GM19238 (cell line): ENCODE data around the gene EDEM1.
"Not testable (repeated sequence)": the region's sequence is repeated elsewhere in the genome, so short reads cannot be mapped to it uniquely, and the experiment has no call there.

Experiments used
- DNase-seq: peaks from one replicate; pipeline ENCODE4 v3.0.0; 2011; ENCODE audit warnings: low spot score; ENCODE audit not compliant: insufficient read length

The EDEM1 gene

GRCh38 chr3:5231487-5231886 is 44.0 kb downstream of the EDEM1 start:
- DNase-seq = no peak

DNA sequence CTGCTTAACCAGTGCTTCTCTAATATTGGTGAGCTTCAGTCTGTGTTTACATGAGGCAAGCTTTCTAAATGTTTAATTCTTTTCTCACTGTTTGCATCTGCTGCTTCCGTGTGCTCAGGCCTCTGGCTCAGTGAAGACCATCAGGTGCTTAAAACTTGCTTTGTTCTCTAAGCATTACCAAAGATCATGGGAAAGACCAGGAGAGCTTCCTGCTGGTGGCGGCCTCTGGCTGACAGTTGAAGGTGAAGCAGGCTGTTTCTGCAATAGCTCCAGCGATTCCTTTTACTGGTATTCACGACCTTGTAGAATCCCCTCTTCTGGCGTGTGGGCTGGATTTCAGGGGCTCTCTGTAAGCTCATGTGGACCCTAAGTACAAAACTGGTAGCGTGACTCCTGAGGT is 45.1 kb downstream of the EDEM1 start:
- DNase-seq = no peak

DNA sequence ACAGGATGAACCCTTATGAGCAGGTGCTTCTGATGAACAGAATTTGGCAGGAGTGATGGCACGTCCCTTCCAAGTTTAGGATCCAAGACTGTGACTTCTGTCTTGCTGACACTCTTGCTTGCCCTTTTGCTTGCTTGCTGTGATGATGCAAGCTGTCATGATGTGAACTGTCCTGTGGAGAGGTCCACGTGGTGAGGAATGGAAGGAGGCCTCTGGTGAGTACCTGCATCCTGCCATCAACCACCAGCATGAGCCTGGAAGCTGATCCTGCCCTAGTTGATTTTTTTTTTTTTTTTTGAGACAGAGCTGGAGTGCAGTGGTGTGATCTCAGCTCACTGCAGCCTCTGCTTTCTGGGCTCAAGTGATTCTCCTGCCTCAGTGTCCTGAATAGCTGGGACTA is 45.5 kb downstream of the EDEM1 start:
- DNase-seq = no peak

DNA sequence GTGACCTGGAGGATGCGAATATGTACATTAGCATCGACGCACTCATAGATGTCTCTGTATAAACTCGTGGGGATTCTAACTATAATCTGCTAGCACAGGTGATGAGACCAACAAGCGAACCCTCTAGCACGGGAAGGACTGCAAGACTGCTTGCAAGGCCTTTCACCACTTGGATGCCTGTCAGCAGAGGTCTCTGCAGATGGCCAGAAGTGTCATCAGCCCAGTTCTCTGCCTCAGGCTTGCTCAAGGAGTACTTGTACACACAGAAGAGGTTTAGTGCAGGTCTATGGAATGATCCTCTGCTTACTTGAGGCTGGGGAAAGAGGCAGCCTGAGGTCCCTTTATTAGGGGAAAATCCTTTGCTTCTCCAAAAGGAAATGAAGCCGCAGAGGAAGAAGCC is 48.1 kb downstream of the EDEM1 start:
- no peak for DNase-seq

GRCh38 chr3:5238545-5238944 is 51.0 kb downstream of the EDEM1 start:
- no peak for DNase-seq

DNA sequence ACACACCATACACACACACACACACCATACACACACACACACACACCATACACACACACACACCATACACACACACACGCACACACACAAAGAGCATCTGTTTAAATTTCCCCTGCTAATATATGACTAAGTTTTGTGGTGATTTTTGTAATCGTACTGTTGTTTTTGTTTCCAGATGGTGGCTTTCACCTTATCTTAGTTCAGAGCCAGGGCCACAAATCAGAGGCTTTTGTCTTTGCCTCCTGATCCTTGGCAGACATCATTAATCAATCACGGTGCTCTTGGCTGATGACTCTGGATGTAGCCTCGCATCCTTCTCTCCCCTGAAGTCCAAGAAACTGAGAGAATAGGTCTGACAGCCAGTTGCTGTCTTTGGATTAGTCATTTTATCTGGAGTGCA is 52.1 kb downstream of the EDEM1 start:
- no peak for DNase-seq

GRCh38 chr3:5240740-5241139 is 53.2 kb downstream of the EDEM1 start:
- no peak for DNase-seq

- DNase-seq = not testable (repeated sequence)
Observed at GRCh38 chr3:5242785-5243184, 55.3 kb downstream of the EDEM1 start.

GRCh38 chr3:5245927-5246326 is 58.4 kb downstream of the EDEM1 start:
- no peak for DNase-seq

DNA sequence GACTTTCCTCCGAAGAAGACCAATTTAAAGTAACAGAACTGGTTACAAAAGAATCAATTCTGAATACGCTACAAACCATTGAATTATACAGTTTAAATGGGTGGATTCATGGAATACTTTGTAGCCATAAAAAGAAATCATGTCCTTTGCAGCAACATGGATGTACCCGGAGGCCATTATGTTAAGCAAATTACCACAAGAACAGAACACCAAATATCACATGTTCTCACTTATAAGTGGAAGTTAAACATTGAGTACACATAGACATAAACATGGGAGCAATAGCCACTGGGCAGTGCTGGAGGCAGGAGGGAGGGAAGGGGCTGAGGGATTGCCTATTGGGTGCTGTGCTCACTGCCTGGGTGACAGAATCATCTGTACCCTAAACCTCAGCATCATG is 61.3 kb downstream of the EDEM1 start:
- DNase-seq = no peak

DNA sequence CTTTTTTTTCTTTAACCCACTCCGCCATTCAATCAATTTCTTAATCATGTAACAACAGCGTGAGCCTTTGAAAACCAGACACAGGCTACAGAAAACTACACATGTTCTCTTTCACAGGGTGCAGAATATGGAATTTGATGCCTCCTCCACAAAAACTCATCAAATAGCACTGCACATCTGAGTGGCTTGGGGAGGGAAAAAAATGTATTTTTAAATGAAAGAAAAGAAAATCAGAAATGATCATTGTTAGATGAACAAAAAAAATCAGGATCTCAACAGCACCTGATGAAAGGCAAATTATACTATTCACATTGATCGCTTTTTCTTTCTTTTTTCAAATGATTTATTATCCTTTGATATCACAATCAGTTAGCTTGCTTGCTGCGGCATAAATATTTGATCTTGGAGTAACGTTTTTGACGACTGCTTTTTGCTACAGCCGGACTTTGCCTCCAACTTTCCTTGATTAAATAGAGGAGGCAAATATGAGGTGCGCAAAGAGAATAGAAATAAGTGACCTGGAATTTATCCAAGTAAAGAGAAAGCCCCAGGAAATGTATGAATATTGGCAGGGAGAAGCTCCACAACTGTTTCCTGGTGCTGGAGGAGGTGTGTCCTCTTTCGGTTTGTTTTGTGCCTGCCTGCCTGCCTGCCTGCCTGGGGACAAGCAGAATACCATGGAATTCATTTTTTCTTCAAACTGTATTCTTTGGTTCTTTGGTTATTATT is 63.1 kb downstream of the EDEM1 start:
- DNase-seq = no peak

DNA sequence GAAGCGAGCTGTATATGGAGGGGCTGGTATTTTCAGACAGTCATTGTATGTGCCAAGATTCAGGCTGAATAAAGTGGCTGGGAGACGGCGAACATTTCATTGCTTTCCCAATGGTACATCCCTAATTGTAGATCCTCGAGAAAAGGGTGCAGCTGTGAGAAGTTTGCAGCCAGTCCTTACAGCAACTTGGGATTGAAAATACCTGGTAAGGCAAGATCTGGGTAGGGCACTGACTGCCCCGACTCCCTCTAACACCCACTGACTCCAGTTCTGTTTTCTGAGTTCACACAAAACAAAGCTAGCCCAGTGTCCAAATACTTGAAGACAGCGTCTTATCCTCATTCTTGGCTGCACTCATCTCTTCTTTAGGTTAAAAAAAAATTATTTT is 63.7 kb downstream of the EDEM1 start:
- DNase-seq = no peak

GRCh38 chr3:5252131-5252530 is 64.6 kb downstream of the EDEM1 start:
- DNase-seq = no peak

- no peak for DNase-seq
Observed at GRCh38 chr3:5254281-5255048, 67.0 kb downstream of the EDEM1 start.

- no peak for DNase-seq
Observed at GRCh38 chr3:5255404-5256344, 68.2 kb downstream of the EDEM1 start.

DNA sequence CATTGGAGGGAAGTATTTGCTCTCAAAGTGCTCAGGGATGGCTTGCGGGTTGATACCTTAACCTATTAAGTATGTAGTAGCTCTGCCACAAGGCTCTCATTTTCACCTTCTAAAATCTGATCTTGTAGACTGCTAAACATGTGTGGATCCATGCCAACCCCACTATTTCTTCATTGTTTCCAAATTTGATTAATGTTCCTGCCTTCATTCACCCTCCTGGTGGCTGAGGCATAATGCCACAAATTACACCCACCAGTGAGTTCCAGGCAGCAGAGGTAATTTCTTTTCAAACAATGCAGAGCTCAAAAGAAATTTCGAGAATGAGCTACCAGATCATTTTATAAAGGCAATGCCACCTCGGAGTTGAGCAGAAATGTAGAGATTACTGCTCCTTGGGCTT is 71.0 kb downstream of the EDEM1 start:
- no peak for DNase-seq

DNA sequence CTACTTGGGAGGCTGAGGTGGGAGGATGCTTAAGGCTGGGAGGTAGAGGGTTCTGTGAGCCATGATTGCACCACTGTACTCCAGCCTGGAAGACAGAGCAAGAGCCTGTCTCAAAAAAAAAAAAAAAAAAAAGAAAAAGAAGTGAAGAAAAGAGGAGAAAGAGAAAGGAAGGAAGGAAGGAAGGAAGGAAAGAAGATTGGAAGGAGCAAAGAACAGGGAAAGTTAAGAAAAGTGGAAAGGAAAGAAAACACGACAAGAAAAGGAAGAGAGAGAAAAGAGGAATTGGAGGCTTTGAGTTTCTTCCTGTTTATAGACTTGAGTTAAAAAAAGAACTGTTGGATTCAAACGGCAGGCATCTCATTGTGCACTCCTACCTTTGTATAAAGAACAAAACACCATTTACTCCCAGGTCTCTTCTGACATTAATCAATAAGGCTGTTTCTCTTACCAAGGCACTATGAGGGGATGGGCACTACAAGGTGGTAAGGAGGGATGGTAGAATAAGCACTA is 73.5 kb downstream of the EDEM1 start:
- DNase-seq = no peak

- no peak for DNase-seq
Observed at GRCh38 chr3:5262507-5262906, 75.0 kb downstream of the EDEM1 start.

- no peak for DNase-seq
Observed at GRCh38 chr3:5264093-5264600, 76.6 kb downstream of the EDEM1 start.

GRCh38 chr3:5264896-5265770 is 77.6 kb downstream of the EDEM1 start:
- DNase-seq = no peak

- no peak for DNase-seq
Observed at GRCh38 chr3:5267252-5267651, 79.7 kb downstream of the EDEM1 start.
